Retinal pigment epithelial cell (primary cell): Measurements from ENCODE around the gene PHKB.

ENCODE experiments used
- DNase-seq: peaks from one replicate; pipeline ENCODE4 v3.0.0-alpha.2; 2010; ENCODE audit warnings: low read depth
- H3K4me3 ChIP-seq: 2 replicates; pipeline ENCODE4 v1.5.1; 2011; ENCODE audit warnings: mild to moderate bottlenecking, low read length, control low read depth, moderate library complexity
- TF ChIP-seq, protein P1 (sequence below): conservative IDR thresholded peaks from 2 replicates; pipeline ENCODE4 v1.5.1; 2011; ENCODE audit warnings: low read depth, low read length, control low read depth, inconsistent platforms

Gene PHKB

DNA sequence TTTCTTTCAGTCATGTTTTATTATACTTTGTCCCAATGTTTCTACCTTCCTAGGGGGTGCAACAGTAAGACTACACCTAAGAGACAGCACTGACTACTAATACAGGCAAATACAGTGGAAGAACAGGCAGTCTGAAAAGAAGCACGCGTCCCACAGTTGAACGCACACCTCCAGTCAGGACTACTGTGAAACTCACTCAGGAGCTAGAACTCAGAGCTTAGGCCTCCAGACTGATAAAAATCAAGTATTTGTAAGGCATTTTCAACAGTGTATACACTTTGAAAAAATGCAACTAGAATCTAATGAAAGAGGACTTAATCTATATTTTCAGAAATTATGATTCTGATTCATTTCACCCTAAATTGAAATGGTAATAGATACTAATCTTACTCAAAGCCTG, 14.7 kb upstream of the PHKB start:
- TF ChIP-seq, protein P1, sequence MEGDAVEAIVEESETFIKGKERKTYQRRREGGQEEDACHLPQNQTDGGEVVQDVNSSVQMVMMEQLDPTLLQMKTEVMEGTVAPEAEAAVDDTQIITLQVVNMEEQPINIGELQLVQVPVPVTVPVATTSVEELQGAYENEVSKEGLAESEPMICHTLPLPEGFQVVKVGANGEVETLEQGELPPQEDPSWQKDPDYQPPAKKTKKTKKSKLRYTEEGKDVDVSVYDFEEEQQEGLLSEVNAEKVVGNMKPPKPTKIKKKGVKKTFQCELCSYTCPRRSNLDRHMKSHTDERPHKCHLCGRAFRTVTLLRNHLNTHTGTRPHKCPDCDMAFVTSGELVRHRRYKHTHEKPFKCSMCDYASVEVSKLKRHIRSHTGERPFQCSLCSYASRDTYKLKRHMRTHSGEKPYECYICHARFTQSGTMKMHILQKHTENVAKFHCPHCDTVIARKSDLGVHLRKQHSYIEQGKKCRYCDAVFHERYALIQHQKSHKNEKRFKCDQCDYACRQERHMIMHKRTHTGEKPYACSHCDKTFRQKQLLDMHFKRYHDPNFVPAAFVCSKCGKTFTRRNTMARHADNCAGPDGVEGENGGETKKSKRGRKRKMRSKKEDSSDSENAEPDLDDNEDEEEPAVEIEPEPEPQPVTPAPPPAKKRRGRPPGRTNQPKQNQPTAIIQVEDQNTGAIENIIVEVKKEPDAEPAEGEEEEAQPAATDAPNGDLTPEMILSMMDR, result no peak
- no peak for DNase-seq
- H3K4me3 ChIP-seq, result no peak overlapping the region

DNA sequence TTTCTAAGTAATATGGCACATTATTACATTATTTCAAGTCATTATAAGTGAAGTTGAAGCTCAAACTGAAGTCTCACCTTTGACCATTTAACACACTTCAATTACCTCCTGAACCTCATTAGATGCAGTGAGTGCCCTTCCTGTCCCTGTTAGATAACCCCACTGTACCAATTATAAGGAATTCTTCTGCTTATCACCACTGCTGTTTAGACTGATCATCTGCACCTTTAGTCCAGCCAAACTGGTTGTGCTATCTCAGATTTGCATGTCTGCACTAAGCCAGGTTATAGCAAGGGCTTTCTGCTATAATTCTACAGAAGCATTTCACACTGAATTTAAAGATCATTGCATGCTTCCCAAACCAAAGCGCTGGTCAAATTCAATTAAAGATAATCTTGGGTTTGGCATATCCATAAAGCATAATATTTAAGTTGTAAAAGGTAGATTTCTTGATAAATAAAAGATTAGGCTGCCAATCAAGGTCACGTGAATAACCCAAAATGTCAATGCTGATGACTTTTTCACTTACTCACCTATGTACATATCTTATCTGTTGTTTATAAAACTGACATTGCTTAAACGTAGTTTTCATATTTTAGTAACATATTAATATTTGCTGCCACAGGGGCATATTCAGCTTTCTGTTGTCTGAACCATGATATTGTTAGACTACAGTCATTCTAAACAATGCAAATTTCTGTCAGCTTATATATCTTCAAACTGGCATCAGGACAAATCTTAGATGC, 12.1 kb upstream of the PHKB start:
- DNase-seq, result no peak
- TF ChIP-seq, protein P1, result no peak
- no peak overlapping the region for H3K4me3 ChIP-seq

DNA sequence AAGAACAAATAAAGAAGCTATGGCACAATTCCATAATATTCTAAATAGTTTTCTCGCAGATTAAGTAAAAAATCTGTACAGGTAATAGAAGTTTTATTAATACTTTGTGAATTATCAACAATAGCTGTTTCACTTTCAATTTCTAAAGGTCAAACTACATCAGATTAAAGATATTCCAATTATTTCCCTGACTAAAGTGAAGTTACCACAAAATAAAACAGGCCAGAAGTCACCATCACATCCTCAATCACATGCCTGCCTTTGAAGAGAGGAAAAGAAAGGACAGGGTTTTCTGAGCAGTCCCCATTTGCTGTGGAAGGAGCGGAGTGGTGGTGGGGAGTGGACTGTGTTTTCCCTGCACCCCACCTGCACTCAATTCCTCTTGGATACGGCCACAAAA, 11.3 kb upstream of the PHKB start:
- no peak overlapping the region for H3K4me3 ChIP-seq
- no peak for DNase-seq
- TF ChIP-seq, protein P1, result no peak

DNA sequence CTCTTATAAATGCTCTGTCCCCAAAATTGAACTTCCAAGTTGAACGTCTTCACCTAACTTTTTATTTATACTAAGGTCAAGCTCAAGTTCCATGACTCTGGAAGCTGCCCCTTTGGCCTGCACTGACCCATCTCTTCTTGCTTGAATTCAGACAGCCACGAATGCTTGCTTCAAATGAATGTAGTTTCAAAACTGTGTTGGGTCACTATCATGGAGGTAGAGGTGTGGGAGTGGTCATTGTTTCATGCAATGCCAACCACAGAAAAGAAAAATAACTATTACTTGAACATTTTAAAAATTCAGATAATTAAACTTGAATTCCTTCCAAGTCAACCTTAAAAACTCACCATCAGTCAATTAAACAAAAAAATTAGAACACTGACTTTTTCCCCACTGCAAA, 2.8 kb upstream of the PHKB start:
- H3K4me3 ChIP-seq, result no peak overlapping the region
- no peak for DNase-seq
- TF ChIP-seq, protein P1, result no peak

DNA sequence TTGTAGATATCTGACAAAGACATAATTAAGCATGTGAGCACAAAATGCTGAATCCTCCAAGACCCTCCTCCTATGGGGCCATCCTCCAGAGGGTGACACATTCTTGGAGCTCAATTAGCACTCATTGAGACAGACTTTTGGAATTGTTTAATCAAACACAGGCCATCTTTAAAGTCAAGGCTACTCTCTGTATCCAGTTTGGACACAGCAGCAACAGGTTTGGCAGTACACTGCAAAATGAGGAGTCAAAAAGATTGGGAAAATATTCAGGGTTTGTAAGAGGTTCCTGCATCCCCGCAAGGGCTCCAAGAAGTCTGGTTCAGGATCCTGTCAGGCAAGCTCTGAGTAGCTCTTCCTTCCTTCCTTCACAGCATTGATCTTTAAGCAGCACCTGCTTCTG, 1.5 kb upstream of the PHKB start:
- DNase-seq, result no peak
- TF ChIP-seq, protein P1, result no peak
- peak overlapping the region; percentile 82 for H3K4me3 ChIP-seq

DNA sequence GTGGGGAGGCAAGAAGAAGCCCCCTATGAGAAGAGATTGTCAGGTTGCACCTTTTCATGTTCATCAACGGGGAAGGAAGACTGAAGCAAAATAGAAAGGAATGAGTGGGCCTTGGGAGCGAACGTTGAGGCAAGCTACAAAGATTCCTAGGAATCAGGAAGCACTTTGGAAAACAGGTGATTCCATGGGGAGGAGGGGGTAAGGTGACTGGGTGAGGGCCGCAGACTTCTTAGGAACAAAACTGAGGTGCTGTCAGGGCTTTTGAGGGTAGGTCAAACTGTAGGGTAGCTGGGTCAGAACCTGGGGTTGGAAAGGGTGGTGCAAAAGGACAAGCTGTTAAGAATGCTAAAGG, 796 bp upstream of the PHKB start:
- peak overlapping the region; percentile 82 for H3K4me3 ChIP-seq
- TF ChIP-seq, protein P1, result no peak
- no peak for DNase-seq

DNA sequence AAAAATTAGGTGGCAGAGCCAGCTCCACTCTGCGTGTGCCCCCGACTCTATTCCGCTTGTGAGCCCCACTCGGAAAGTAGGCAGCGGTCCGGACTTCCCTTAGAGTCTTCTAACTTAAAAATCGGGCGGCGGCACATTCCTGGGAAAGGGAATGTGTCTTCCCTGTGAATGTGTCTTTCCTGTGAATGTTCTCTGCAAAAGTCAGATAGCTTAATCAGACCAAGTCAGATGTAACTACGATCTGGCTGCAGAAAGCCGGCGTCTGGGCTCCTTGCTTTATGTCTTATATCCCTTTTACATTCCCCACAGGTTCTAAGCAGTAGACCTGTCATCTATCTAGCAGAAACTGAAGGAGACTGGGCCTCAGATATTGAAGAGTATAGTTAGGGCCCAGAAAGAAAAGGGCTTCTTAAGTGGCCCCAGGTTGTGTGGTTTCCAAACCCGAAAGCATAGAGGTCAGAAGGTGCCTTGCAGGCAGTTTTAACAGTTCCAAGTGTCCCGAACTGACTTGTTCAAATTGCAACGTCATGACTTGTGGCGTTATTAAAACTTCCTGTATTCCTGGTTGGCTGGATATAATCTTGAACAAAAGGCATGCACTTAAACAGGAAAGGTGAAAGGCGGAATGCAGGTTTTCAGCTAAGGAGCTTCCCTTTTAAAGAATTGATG, 601 bp downstream of the PHKB start:
- TF ChIP-seq, protein P1, result no peak
- peak overlapping the region; percentile 82 for H3K4me3 ChIP-seq
- DNase-seq, result peak; percentile 29
